Transverse colon (tissue), 4 donors: ENCODE data around the gene PTPN11. TPM values are rescaled to one million over a fixed set of nuclear protein-coding genes. Genes with fewer than 3 reads are reported as not detected.

Source experiments
- DNase-seq: peaks from one replicate; pipeline ENCODE4 v3.0.0-alpha.2; 2019
- H3K27ac ChIP-seq, 4 donors: fragments of 200-600 bp; sonication (generic); 2 replicates each; pipeline ENCODE4 v1.5.1; 2016 to 2018; ENCODE audit warnings: inconsistent platforms in 4 of 4
- H3K27me3 ChIP-seq: fragments of 200-600 bp; sonication (generic); 2 replicates; pipeline ENCODE4 v1.5.1; 2017; ENCODE audit warnings: inconsistent platforms
- H3K36me3 ChIP-seq, 4 donors: fragments of 200-600 bp; sonication (generic); 2 replicates each; pipeline ENCODE4 v1.5.1; 2017 to 2019; ENCODE audit warnings: inconsistent platforms in 4 of 4
- H3K4me1 ChIP-seq, 4 donors: fragments of 200-600 bp; sonication (generic); 2 replicates each; pipeline ENCODE4 v1.5.1; 2017 to 2020; ENCODE audit warnings: inconsistent platforms in 4 of 4
- H3K4me3 ChIP-seq, 4 donors: fragments of 200-600 bp; sonication (generic); 1 replicate in 1 of 4; 2 replicates in 3 of 4; pipeline versions ENCODE4 v1.5.1 to v1.6.1; 2017 to 2019; ENCODE audit warnings: inconsistent platforms in 4 of 4
- H3K9me3 ChIP-seq, 2 donors: fragments of 200-600 bp; sonication (generic); 2 replicates each; pipeline ENCODE4 v1.5.1; 2017 to 2019; ENCODE audit warnings: inconsistent platforms in 2 of 2
- CTCF ChIP-seq, 5 experiments: fragments of 200-600 bp in 3 of 5; fragments of 450-650 bp in 2 of 5; sonication (generic) in 3 of 5; IDR thresholded peaks; 1 replicate in 2 of 5; 2 replicates in 3 of 5; pipeline ENCODE4 v1.5.1; 2016 to 2017; ENCODE audit warnings: antibody characterized with exemption in 5 of 5, inconsistent platforms in 3 of 5, mild to moderate bottlenecking in 2 of 5, moderate library complexity in 1 of 5
- EP300 ChIP-seq: sonication (generic); formaldehyde crosslinking; IDR thresholded peaks from one replicate; pipeline ENCODE4 v1.6.1; 2017; ENCODE audit warnings: antibody characterized with exemption, low read depth
- POLR2A ChIP-seq: fragments of 450-650 bp; IDR thresholded peaks from one replicate; pipeline ENCODE4 v1.6.1; 2016; ENCODE audit warnings: antibody characterized with exemption, mild to moderate bottlenecking, moderate library complexity
- POLR2AphosphoS5 ChIP-seq, 3 donors: sonication (generic); formaldehyde crosslinking; IDR thresholded peaks; one replicate each; pipeline ENCODE4 v1.6.1; 2016; ENCODE audit warnings: antibody characterized with exemption in 3 of 3
- WGBS, 2 donors: methylation state at CpG; one replicate each; pipeline ENCODE4 v1.1.5; 2018; ENCODE audit warnings: low coverage in 1 of 2; 5-methylcytosine and 5-hydroxymethylcytosine counted together
- in situ Hi-C, 4 donors: fragments of 200-750 bp; cut with MboI; loops; one replicate each; pipeline versions ENCODE4 v1.15.0 to v1.15.1; 2017; ENCODE audit warnings: low sequenced_read_pairs in 3 of 4, low pct_ligation_motif_present in 1 of 4, low pct_unique_long_range_greater_than_20kb in 1 of 4
- intact Hi-C: fragments of 100-400 bp; cut with DNase I; formaldehyde crosslinking; loops from one replicate; pipeline ENCODE4 v1.15.1; 2023; ENCODE audit warnings: low total_unique reads
- total RNA-seq, 4 donors: library from RNA; depleted of rRNA; stranded (reverse); fragments of >200 nt; gene quantifications; one replicate each; pipeline ENCODE4 v1.1.0, GENCODE V29; 2016

PTPN11 gene
- total RNA-seq, 4 donors from 2014 or later, result 46.4 to 56.7 (median 50.3) TPM

GRCh38 chr12:112418273-112418607, 507 bp upstream of the PTPN11 start:
- intact Hi-C loops (no loop called here), in situ Hi-C loops (no loop called here)
- H3K4me3 ChIP-seq, result peak overlapping the region; percentile 75 to 98 (median 88)
- 0 to 3% methylated on average over 3 to 18 of the region's 18 CpGs for WGBS, 2 donors
- no peaks in the 10 kb centered on the region for H3K36me3 ChIP-seq
- H3K27ac ChIP-seq, result peak overlapping the region; percentile 93 to 100 (median 97)
- no peak for DNase-seq
- H3K9me3 ChIP-seq, result no peaks in the 10 kb centered on the region
- H3K4me1 ChIP-seq, result peaks cover 6 to 35% (median 23%) of the 10 kb centered on the region in 4 donors
- H3K27me3 ChIP-seq, result no peaks in the 10 kb centered on the region
- TF ChIP-seq CTCF (IDR thresholded peaks at IDR 0.05) (no peak), POLR2A (no peak), POLR2AphosphoS5 (IDR thresholded peaks at IDR 0.05) (no peak), EP300 (no peak)

GRCh38 chr12:112419297-112420133, 768 bp downstream of the PTPN11 start:
- no peaks in the 10 kb centered on the region for H3K36me3 ChIP-seq
- TF ChIP-seq CTCF (IDR thresholded peaks at IDR 0.05) (no peak), POLR2AphosphoS5 (IDR thresholded peaks at IDR 0.05) (peak; percentile 25 to 52 (median 48)), EP300 (no peak), POLR2A (no peak)
- no peaks in the 10 kb centered on the region for H3K27me3 ChIP-seq
- H3K4me1 ChIP-seq, result peaks cover 6 to 40% (median 24%) of the 10 kb centered on the region in 4 donors
- H3K27ac ChIP-seq, result peak overlapping the region; percentile 93 to 100 (median 97)
- intact Hi-C loops, result no loop called here
- in situ Hi-C loops, result no loop called here
- no peaks in the 10 kb centered on the region for H3K9me3 ChIP-seq
- 0 to 1% methylated on average over 1 to 28 of the region's 31 CpGs for WGBS, 2 donors
- DNase-seq, result peak; percentile 61
- H3K4me3 ChIP-seq, result peak overlapping the region; percentile 75 to 98 (median 88)

- H3K9me3 ChIP-seq, result no peaks in the 10 kb centered on the region
- intact Hi-C loops, result no loop called here
- no peak overlapping the region for H3K27ac ChIP-seq
- in situ Hi-C loops, result no loop called here
- H3K4me3 ChIP-seq, result no peak overlapping the region
- H3K4me1 ChIP-seq, result peaks cover 6 to 40% (median 24%) of the 10 kb centered on the region in 4 donors
- no peaks in the 10 kb centered on the region for H3K36me3 ChIP-seq
- no peak for DNase-seq
- TF ChIP-seq POLR2AphosphoS5 (IDR thresholded peaks at IDR 0.05) (no peak), EP300 (no peak), POLR2A (no peak), CTCF (IDR thresholded peaks at IDR 0.05) (no peak)
- WGBS, 2 donors, result 68 to 80% methylated on average over 2 to 3 of the region's 3 CpGs
- no peaks in the 10 kb centered on the region for H3K27me3 ChIP-seq
Measured at GRCh38 chr12:112420740-112421139, 2.0 kb downstream of the PTPN11 start.

GRCh38 chr12:112421363-112421762, 2.6 kb downstream of the PTPN11 start:
- H3K36me3 ChIP-seq, result no peaks in the 10 kb centered on the region
- TF ChIP-seq POLR2A (no peak), CTCF (IDR thresholded peaks at IDR 0.05) (no peak), EP300 (no peak), POLR2AphosphoS5 (IDR thresholded peaks at IDR 0.05) (no peak)
- intact Hi-C loops, result no loop called here
- H3K4me3 ChIP-seq, result no peak overlapping the region
- H3K9me3 ChIP-seq, result no peaks in the 10 kb centered on the region
- H3K4me1 ChIP-seq, result peaks cover 6 to 40% (median 24%) of the 10 kb centered on the region in 4 donors
- H3K27me3 ChIP-seq, result no peaks in the 10 kb centered on the region
- no peak overlapping the region for H3K27ac ChIP-seq
- in situ Hi-C loops, result no loop called here
- no peak for DNase-seq
- WGBS, 2 donors, result 80 to 100% methylated on average over 1 of the region's 1 CpG
